HEK293 (cell line): ENCODE results near the gene PALB2.

Experiments used
- CTCF ChIP-seq: fragments of 450-650 bp; formaldehyde crosslinking; IDR thresholded peaks from 2 replicates; pipeline ENCODE4 v1.5.1; 2016; ENCODE audit warnings: missing biosample characterization, missing genetic modification characterization
- HIC1 ChIP-seq: fragments of 450-650 bp; formaldehyde crosslinking; IDR thresholded peaks from 2 replicates; pipeline ENCODE4 v1.5.1; 2016; ENCODE audit warnings: missing biosample characterization, missing genetic modification characterization
- PATZ1 ChIP-seq: fragments of 450-650 bp; formaldehyde crosslinking; IDR thresholded peaks from 2 replicates; pipeline ENCODE4 v1.5.1; 2016; ENCODE audit warnings: missing biosample characterization, missing genetic modification characterization
- PRDM10 ChIP-seq: fragments of 450-650 bp; formaldehyde crosslinking; IDR thresholded peaks from 2 replicates; pipeline ENCODE4 v1.5.1; 2016; ENCODE audit warnings: missing biosample characterization, missing genetic modification characterization
- REST ChIP-seq: fragments of 450-650 bp; formaldehyde crosslinking; IDR thresholded peaks from 2 replicates; pipeline ENCODE4 v1.5.1; 2016; ENCODE audit warnings: missing biosample characterization, missing genetic modification characterization
- ZBTB26 ChIP-seq: fragments of 450-650 bp; formaldehyde crosslinking; optimal IDR thresholded peaks from 2 replicates; pipeline ENCODE3; 2016; ENCODE audit warnings: missing biosample characterization, mild to moderate bottlenecking, missing genetic modification characterization
- ZNF121 ChIP-seq: fragments of 450-650 bp; formaldehyde crosslinking; IDR thresholded peaks from 2 replicates; pipeline ENCODE4 v1.5.1; 2016; ENCODE audit warnings: missing biosample characterization, missing genetic modification characterization
- ZNF274 ChIP-seq, 2 experiments: fragments of 200-500 bp in 1 of 2; fragments of 450-650 bp in 1 of 2; sonication (Bioruptor generic) in 1 of 2; formaldehyde crosslinking in 1 of 2; IDR thresholded peaks; 2 replicates each; pipeline versions ENCODE4 v1.5.1 to v1.6.1; 2014 to 2016; ENCODE audit warnings: borderline replicate concordance in 1 of 2, inconsistent platforms in 1 of 2, low read length in 1 of 2, missing biosample characterization in 1 of 2, missing genetic modification characterization in 1 of 2
- ZNF707 ChIP-seq: fragments of 450-650 bp; formaldehyde crosslinking; IDR thresholded peaks from 2 replicates; pipeline ENCODE4 v1.5.1; 2016; ENCODE audit warnings: missing biosample characterization, missing genetic modification characterization
- ZNF830 ChIP-seq: fragments of 450-650 bp; IDR thresholded peaks from 2 replicates; pipeline ENCODE4 v1.5.0; 2018; ENCODE audit warnings: missing biosample characterization, missing genetic modification characterization, low read depth, mild to moderate bottlenecking, moderate library complexity

- TF ChIP-seq ZBTB26 (tag by site-specific recombination), result no peak
- no peak for TF ChIP-seq HIC1 (tag by site-specific recombination)
- no peak for TF ChIP-seq ZNF707 (tag by site-specific recombination)
- no peak for TF ChIP-seq REST (tag by site-specific recombination)
- TF ChIP-seq CTCF (tag by site-specific recombination), result no peak
- TF ChIP-seq ZNF121, result no peak
- TF ChIP-seq ZNF830, result no peak
- TF ChIP-seq PATZ1, result no peak
- no peak for TF ChIP-seq ZNF274 (IDR thresholded peaks at IDR 0.05; ENCODE audit: low read length)
- TF ChIP-seq ZNF274 (tag by site-specific recombination; IDR thresholded peaks at IDR 0.05; ENCODE audit: borderline replicate concordance), result no peak
- TF ChIP-seq PRDM10 (tag by site-specific recombination), result no peak
Measured at GRCh38 chr16:23578101-23578830, 62.8 kb downstream of the PALB2 start.
